ENCODE results near the gene IFT80. TPM values are rescaled to one million over a fixed set of nuclear protein-coding genes. Genes with fewer than 3 reads are reported as not detected.

The IFT80 gene
- total and polyA plus RNA-seq, 2 of the 4 experiments (the other 2 are of a cell fraction), result 15.2 to 16.8 TPM

DNA sequence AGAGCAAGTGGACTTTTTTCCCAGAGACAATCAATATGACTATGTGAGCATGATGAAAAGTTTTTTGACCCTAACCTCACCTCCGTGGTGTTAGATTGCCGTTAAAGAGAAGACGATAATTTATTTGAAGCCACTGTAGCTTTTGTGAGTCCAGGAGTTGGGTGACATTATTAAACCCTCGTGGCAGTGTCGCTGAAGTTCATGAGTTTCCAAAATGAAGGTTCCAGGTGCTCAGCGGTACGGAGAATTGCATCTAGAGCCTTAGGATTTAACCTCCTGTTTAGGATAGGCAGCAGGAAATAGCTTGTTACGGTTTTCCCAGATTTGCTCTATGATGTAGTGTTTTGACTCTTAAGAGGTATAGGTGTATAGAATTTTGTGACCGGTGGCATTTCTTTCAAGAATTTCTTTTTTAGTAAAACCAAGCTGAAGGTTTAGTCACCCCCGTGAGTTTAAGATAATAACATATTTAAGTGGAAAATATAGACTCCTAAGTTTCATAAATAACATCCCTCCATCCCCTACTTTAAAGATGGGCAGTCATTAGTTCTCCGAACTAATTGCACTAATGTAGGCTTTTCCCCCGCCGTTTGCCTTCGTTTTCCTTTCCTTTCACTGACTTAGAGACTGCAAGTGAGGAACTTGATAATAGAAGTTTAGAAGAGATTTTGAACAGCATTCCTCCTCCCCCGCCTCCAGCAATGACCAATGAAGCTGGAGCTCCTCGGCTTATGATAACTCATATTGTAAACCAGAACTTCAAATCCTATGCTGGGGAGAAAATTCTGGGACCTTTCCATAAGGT is 2.5 kb upstream of the IFT80 start (continued):
- TF ChIP-seq, protein P1, sequence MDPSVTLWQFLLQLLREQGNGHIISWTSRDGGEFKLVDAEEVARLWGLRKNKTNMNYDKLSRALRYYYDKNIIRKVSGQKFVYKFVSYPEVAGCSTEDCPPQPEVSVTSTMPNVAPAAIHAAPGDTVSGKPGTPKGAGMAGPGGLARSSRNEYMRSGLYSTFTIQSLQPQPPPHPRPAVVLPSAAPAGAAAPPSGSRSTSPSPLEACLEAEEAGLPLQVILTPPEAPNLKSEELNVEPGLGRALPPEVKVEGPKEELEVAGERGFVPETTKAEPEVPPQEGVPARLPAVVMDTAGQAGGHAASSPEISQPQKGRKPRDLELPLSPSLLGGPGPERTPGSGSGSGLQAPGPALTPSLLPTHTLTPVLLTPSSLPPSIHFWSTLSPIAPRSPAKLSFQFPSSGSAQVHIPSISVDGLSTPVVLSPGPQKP (IDR thresholded peaks at IDR 0.05; ENCODE audit: borderline replicate concordance, low read depth, low read length), result no peak
- TF ChIP-seq CHD1 (IDR thresholded peaks at IDR 0.05; ENCODE audit: low read depth, low read length) (no peak), RFX5 (IDR thresholded peaks at IDR 0.05; ENCODE audit: low read depth, low read length) (no peak), FOS (IDR thresholded peaks at IDR 0.05; ENCODE audit: low read depth, low read length) (no peak)
- TF ChIP-seq, protein P2, sequence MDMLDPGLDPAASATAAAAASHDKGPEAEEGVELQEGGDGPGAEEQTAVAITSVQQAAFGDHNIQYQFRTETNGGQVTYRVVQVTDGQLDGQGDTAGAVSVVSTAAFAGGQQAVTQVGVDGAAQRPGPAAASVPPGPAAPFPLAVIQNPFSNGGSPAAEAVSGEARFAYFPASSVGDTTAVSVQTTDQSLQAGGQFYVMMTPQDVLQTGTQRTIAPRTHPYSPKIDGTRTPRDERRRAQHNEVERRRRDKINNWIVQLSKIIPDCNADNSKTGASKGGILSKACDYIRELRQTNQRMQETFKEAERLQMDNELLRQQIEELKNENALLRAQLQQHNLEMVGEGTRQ (IDR thresholded peaks at IDR 0.05; ENCODE audit: low read depth, low read length), result no peak
